HG02798 (cell line): Measurements from ENCODE around the gene DYNC1I1.

Source experiments
- ATAC-seq: cut with Tn5 transposase; IDR thresholded peaks from one replicate; pipeline ENCODE4 v1.9.1; 2021; ENCODE audit warnings: mild to moderate bottlenecking; ENCODE audit not compliant: unreplicated experiment, poor library complexity

DYNC1I1 gene

GRCh38 chr7:96114190-96114589, 341.8 kb downstream of the DYNC1I1 start:
- ATAC-seq = no peak

- no peak for ATAC-seq
These were observed 343.8 kb downstream of the DYNC1I1 start for GRCh38 chr7:96116173-96116572.

GRCh38 chr7:96118449-96119001, 346.2 kb downstream of the DYNC1I1 start:
- ATAC-seq = no peak

DNA sequence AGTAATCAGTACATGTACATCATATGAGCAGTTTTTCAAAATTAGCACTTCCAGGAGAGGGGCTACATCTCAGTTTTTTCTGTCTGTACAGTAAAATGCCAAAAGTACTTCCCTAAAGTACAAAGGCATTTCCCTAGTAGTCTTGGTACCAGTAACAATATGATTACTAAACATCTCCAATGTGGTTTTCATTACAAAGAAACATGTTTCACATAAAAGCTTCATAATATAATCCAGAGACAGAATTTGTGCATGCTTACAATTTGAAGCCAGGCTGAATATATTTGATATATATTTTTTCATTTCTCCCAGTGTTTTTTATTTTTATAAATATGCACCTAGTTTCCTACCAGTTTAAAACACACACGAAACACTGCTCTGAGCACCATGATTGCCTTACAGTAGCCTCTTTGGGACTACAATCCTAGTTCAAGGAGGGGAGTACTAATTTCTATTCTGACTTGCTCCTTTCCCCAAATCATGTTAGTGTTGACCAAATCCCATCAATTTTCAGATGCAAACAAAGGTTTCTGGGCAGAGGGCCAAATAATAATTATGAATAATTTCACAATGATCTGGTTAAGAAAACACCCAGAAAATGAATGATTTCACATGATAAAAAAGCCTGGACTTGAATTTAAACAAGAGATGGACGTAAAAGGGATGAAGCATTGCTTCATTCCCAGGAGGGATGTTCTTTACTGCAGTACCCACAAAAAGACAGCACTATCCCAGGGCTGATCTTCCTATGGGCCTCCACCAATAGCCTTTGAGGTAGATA, 348.3 kb downstream of the DYNC1I1 start:
- no peak for ATAC-seq

DNA sequence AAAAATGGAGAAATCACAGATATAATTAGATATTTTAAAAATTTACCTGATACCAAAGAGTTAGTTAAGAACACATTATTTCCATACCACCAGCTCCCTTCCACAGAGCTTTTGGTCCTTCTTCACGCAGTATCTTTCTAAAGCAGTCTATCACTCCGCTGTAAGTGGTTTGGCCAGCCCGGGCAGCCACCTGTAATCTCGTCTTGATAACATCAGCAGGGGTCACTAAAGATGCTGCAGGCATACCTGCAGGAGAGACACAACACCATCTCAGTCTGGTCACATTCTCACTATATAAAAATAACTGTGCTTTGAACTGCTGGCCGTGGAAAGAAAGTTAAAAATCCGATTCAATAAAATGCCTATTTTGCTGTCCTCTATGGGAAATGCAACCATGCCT, 349.4 kb downstream of the DYNC1I1 start:
- ATAC-seq = no peak

- no peak for ATAC-seq
These were observed 350.4 kb downstream of the DYNC1I1 start for GRCh38 chr7:96122746-96123145.

GRCh38 chr7:96126382-96126781, 354.0 kb downstream of the DYNC1I1 start:
- no peak for ATAC-seq

DNA sequence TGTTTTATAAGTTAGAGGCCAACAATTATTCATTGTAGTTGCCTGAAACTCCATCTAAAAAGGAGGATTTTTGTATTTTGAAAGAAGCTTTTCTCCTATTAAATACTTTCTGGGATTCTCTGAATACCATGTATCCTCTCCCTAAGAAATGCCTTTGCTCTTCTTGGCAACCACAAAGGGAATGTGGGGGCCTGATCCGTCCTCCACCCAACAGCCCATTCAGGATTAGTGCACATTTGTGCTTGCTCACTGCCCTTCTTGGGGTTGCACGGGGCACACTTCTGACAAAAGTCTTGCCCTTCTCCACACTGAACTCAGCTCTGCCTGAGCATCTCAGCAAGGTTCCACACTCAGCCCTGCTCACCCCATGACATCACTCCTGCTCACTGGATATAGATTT, 355.4 kb downstream of the DYNC1I1 start:
- no peak for ATAC-seq

- ATAC-seq = no peak
These were observed 359.2 kb downstream of the DYNC1I1 start for GRCh38 chr7:96131525-96131924.

GRCh38 chr7:96135241-96135640, 362.9 kb downstream of the DYNC1I1 start:
- no peak for ATAC-seq

DNA sequence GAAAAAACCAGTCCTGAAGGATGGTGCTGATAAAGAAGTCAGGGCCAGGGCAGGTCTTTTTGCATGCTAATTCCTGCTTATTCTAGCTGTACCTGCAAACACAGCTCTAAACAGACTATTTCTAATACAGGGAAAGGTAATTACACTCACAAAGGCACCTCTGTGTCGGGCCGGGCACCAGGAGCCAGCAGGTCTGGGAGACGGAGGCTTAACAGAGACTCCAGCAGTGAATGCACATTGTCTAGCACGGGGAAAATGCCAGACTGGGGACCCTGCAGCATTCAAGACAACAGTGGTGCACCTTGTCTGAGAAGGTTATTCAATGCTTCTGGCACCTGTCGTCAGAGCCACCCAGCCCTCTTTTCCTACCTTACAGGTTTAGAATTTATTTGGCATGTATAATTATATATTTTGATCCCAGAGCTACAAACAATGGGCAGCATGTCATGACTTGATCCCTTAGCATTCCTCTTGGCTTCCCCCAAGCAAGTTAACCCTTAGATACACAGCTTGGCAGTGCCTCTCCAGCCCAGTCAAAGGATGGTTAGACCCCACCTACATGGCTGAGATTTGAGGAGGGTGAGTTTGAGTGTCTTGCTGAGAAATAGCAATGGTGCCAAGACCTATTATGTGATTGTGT, 364.4 kb downstream of the DYNC1I1 start:
- no peak for ATAC-seq

- no peak for ATAC-seq
These were observed 371.3 kb downstream of the DYNC1I1 start for GRCh38 chr7:96143495-96144259.

DNA sequence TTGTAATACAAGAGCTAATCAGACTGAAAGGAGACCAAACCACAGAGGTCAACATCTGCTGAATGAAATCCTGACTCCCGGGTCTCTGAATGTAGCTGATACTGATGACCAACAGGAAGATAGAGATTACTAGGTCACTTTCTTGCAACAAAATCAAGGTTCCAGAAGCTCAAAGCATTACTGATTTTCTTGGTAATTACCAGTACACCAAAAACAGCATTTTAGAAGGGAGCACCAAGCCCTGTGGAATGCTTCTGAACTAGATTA, 371.8 kb downstream of the DYNC1I1 start:
- ATAC-seq = no peak
